HepG2 (cell line): ENCODE measurements around the gene RPS6KC1. TPM values are rescaled to one million over a fixed set of nuclear protein-coding genes. Genes with fewer than 3 reads are reported as not detected.

ENCODE experiments used
- CEBPG ChIP-seq: IDR thresholded peaks from 2 replicates; pipeline ENCODE4 v1.6.1; 2016
- FOSL2 ChIP-seq: sonication (generic); formaldehyde crosslinking; IDR thresholded peaks from 2 replicates; pipeline ENCODE4 v1.4.0; 2020; ENCODE audit warnings: missing genetic modification reagents
- FOXM1 ChIP-seq: sonication (generic); formaldehyde crosslinking; IDR thresholded peaks from 2 replicates; pipeline ENCODE4 v1.5.0; 2020; ENCODE audit warnings: missing genetic modification reagents
- HDAC1 ChIP-seq: sonication (generic); formaldehyde crosslinking; IDR thresholded peaks from 2 replicates; pipeline ENCODE4 v1.5.1; 2020; ENCODE audit warnings: mild to moderate bottlenecking, missing genetic modification reagents
- MAFF ChIP-seq: IDR thresholded peaks from 2 replicates; pipeline ENCODE4 v1.6.1; 2011; ENCODE audit warnings: low read depth, low read length, improper control_type of control experiment
- MED1 ChIP-seq: sonication (generic); formaldehyde crosslinking; IDR thresholded peaks from 2 replicates; pipeline ENCODE4 v1.4.0; 2020; ENCODE audit warnings: missing genetic modification reagents
- SALL1 ChIP-seq: sonication (generic); formaldehyde crosslinking; IDR thresholded peaks from 2 replicates; pipeline ENCODE4 v1.8.0; 2022; ENCODE audit warnings: mild to moderate bottlenecking, missing genetic modification reagents
- TOE1 ChIP-seq: sonication (generic); formaldehyde crosslinking; IDR thresholded peaks from 2 replicates; pipeline ENCODE4 v1.4.0; 2020; ENCODE audit warnings: mild to moderate bottlenecking, missing genetic modification reagents
- ZNF619 ChIP-seq: sonication (generic); formaldehyde crosslinking; IDR thresholded peaks from 2 replicates; pipeline ENCODE4 v1.4.0; 2020; ENCODE audit warnings: mild to moderate bottlenecking, missing genetic modification reagents
- ZNF747 ChIP-seq: sonication (generic); formaldehyde crosslinking; IDR thresholded peaks from 2 replicates; pipeline ENCODE4 v1.8.1; 2023; ENCODE audit warnings: missing genetic modification reagents, mild to moderate bottlenecking, borderline replicate concordance
- polyA plus RNA-seq, 8 experiments: library from polyadenylated mRNA; depleted of rRNA in 3 of 8; stranded (reverse) in 7 of 8; unstranded in 1 of 8; fragments of >200 nt; fragmentation: Illumina TruSeq in 4 of 8; extraction: Trizol in 4 of 8; gene quantifications; 2 replicates each; pipeline versions ENCODE4 v1.2.1 to v1.2.3, GENCODE V29; 2011 to 2016; ENCODE audit warnings: low read depth in 4 of 8, missing spikeins in 1 of 8, mixed read lengths in 1 of 8; ENCODE audit not compliant: insufficient read depth in 1 of 8
- total RNA-seq, 5 experiments: library from RNA; depleted of rRNA; stranded (reverse); fragments of >200 nt; fragmentation: Illumina TruSeq; extraction: Trizol; gene quantifications; 2 replicates each; pipeline ENCODE4 v1.2.3, GENCODE V29; 2016; ENCODE audit warnings: low read depth in 1 of 5
- TF ChIP-seq, protein P1 (sequence below): sonication (generic); formaldehyde crosslinking; IDR thresholded peaks from 2 replicates; pipeline ENCODE4 v1.5.0; 2020; ENCODE audit warnings: mild to moderate bottlenecking, missing genetic modification reagents
- TF ChIP-seq, protein P2 (sequence below): sonication (generic); formaldehyde crosslinking; IDR thresholded peaks from 2 replicates; pipeline ENCODE4 v1.5.1; 2020; ENCODE audit warnings: missing genetic modification reagents, mild to moderate bottlenecking, borderline replicate concordance
- TF ChIP-seq, protein P3 (sequence below): sonication (generic); formaldehyde crosslinking; IDR thresholded peaks from 2 replicates; pipeline ENCODE4 v1.4.0; 2020; ENCODE audit warnings: missing genetic modification reagents
- TF ChIP-seq, protein P4 (sequence below): sonication (generic); formaldehyde crosslinking; IDR thresholded peaks from 2 replicates; pipeline ENCODE4 v1.4.0; 2020; ENCODE audit warnings: missing genetic modification reagents
- TF ChIP-seq, protein P5 (sequence below): sonication (generic); formaldehyde crosslinking; IDR thresholded peaks from 2 replicates; pipeline ENCODE4 v1.4.0; 2020; ENCODE audit warnings: missing genetic modification reagents
- TF ChIP-seq, protein P6 (sequence below): sonication (generic); formaldehyde crosslinking; IDR thresholded peaks from 2 replicates; pipeline ENCODE4 v1.5.0; 2020; ENCODE audit warnings: mild to moderate bottlenecking, missing genetic modification reagents

The RPS6KC1 gene
- total and polyA plus RNA-seq, 2 of the 13 experiments (the other 11 are each of a cell fraction or from before 2014, with no cell fraction given) = 11.0 to 25.2 TPM

DNA sequence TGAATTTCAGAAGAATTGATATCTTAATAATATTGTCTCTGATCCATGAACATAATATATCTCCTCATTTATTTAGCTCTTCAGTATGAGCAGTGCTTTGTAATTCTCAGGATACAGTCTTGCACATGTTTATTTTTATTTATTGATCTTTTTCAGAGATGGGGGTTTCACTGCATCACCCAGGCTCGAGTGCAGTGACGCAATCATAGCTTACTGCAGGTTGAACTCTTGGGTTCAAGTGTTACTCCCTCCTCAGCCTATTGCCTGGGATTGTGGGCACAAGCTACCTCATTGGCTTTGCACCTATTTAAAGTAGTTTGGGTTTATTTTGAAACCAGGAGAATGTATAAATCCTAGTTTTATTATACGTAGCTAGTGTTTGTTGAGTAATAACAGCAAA lies 4.7 kb downstream of the RPS6KC1 start (continued):
- TF ChIP-seq, protein P1, sequence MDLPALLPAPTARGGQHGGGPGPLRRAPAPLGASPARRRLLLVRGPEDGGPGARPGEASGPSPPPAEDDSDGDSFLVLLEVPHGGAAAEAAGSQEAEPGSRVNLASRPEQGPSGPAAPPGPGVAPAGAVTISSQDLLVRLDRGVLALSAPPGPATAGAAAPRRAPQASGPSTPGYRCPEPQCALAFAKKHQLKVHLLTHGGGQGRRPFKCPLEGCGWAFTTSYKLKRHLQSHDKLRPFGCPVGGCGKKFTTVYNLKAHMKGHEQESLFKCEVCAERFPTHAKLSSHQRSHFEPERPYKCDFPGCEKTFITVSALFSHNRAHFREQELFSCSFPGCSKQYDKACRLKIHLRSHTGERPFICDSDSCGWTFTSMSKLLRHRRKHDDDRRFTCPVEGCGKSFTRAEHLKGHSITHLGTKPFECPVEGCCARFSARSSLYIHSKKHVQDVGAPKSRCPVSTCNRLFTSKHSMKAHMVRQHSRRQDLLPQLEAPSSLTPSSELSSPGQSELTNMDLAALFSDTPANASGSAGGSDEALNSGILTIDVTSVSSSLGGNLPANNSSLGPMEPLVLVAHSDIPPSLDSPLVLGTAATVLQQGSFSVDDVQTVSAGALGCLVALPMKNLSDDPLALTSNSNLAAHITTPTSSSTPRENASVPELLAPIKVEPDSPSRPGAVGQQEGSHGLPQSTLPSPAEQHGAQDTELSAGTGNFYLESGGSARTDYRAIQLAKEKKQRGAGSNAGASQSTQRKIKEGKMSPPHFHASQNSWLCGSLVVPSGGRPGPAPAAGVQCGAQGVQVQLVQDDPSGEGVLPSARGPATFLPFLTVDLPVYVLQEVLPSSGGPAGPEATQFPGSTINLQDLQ (CRISPR knock-in tag) = no peak
- TF ChIP-seq HDAC1 (CRISPR knock-in tag) (0 out of 2 replicates have a peak, but pooled peaks have one; percentile 7), ZNF619 (CRISPR knock-in tag) (no peak), FOSL2 (CRISPR knock-in tag) (peak; percentile 44; the same call in 1 of the 2 replicates), MAFF (no peak), FOXM1 (CRISPR knock-in tag) (no peak), SALL1 (CRISPR knock-in tag) (peak; percentile 54; the same call in 1 of the 2 replicates), TOE1 (no peak), MED1 (CRISPR knock-in tag) (no peak), ZNF747 (CRISPR knock-in tag) (no peak), CEBPG (CRISPR knock-in tag) (peak; percentile 91)
- TF ChIP-seq, protein P2, sequence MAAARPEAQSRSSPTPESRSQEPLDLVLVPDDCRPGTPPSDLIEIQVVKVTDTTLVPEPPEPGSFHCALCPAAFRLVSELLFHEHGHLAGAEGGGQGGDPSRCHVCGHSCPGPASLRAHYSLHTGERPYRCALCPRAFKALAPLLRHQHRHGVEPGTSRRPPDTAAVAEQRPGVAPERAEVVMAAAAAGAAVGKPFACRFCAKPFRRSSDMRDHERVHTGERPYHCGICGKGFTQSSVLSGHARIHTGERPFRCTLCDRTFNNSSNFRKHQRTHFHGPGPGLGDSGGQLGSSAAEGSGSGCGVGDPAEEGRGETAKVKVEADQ (CRISPR knock-in tag) = no peak
- TF ChIP-seq, protein P3, sequence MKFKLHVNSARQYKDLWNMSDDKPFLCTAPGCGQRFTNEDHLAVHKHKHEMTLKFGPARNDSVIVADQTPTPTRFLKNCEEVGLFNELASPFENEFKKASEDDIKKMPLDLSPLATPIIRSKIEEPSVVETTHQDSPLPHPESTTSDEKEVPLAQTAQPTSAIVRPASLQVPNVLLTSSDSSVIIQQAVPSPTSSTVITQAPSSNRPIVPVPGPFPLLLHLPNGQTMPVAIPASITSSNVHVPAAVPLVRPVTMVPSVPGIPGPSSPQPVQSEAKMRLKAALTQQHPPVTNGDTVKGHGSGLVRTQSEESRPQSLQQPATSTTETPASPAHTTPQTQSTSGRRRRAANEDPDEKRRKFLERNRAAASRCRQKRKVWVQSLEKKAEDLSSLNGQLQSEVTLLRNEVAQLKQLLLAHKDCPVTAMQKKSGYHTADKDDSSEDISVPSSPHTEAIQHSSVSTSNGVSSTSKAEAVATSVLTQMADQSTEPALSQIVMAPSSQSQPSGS (CRISPR knock-in tag) = no peak
- TF ChIP-seq, protein P4, sequence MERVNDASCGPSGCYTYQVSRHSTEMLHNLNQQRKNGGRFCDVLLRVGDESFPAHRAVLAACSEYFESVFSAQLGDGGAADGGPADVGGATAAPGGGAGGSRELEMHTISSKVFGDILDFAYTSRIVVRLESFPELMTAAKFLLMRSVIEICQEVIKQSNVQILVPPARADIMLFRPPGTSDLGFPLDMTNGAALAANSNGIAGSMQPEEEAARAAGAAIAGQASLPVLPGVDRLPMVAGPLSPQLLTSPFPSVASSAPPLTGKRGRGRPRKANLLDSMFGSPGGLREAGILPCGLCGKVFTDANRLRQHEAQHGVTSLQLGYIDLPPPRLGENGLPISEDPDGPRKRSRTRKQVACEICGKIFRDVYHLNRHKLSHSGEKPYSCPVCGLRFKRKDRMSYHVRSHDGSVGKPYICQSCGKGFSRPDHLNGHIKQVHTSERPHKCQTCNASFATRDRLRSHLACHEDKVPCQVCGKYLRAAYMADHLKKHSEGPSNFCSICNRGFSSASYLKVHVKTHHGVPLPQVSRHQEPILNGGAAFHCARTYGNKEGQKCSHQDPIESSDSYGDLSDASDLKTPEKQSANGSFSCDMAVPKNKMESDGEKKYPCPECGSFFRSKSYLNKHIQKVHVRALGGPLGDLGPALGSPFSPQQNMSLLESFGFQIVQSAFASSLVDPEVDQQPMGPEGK (CRISPR knock-in tag) = no peak
- TF ChIP-seq, protein P5, sequence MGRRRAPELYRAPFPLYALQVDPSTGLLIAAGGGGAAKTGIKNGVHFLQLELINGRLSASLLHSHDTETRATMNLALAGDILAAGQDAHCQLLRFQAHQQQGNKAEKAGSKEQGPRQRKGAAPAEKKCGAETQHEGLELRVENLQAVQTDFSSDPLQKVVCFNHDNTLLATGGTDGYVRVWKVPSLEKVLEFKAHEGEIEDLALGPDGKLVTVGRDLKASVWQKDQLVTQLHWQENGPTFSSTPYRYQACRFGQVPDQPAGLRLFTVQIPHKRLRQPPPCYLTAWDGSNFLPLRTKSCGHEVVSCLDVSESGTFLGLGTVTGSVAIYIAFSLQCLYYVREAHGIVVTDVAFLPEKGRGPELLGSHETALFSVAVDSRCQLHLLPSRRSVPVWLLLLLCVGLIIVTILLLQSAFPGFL (CRISPR knock-in tag) = no peak
- TF ChIP-seq, protein P6, sequence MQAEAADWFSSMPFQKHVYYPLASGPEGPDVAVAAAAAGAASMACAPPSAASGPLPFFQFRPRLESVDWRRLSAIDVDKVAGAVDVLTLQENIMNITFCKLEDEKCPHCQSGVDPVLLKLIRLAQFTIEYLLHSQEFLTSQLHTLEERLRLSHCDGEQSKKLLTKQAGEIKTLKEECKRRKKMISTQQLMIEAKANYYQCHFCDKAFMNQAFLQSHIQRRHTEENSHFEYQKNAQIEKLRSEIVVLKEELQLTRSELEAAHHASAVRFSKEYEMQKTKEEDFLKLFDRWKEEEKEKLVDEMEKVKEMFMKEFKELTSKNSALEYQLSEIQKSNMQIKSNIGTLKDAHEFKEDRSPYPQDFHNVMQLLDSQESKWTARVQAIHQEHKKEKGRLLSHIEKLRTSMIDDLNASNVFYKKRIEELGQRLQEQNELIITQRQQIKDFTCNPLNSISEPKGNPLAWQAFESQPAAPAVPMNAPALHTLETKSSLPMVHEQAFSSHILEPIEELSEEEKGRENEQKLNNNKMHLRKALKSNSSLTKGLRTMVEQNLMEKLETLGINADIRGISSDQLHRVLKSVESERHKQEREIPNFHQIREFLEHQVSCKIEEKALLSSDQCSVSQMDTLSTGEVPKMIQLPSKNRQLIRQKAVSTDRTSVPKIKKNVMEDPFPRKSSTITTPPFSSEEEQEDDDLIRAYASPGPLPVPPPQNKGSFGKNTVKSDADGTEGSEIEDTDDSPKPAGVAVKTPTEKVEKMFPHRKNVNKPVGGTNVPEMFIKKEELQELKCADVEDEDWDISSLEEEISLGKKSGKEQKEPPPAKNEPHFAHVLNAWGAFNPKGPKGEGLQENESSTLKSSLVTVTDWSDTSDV = no peak
